ENCODE data around the gene MAZ. TPM values are rescaled to one million over a fixed set of nuclear protein-coding genes. Genes with fewer than 3 reads are reported as not detected.
A peak's percentile ranks its signal among the peaks of the same experiment; 100 is the strongest.

Gene MAZ
- total RNA-seq, 1 experiment from 2014 or later: 84.6 TPM

- DNase-seq (ENCODE audit: low spot score): no peak
These were observed 3.7 kb downstream of the MAZ start for GRCh38 chr16:29809850-29810698.

DNA sequence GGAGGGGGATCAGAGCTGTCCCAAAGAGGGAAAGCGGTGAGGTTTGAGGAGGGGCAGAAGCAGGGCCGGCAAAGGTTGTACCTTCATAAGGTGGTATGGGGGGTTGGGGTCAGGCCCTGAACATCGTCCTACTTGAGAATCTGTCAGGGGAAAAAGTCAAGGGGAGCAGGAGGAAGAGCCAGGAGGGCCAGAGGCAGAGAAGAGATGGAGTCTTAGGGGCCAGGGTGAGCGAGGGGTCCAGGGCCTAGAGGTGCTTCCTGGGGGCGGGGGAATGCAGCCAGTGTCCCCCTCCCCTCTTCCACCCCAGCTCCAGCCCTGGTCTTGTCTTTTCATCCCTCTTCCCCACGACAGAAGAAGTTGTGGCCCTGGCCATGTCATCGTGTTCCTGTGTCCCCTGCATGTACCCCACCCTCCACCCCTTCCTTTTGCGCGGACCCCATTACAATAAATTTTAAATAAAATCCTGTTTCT is 4.4 kb downstream of the MAZ start:
- no peak for DNase-seq (ENCODE audit: low spot score)

DNA sequence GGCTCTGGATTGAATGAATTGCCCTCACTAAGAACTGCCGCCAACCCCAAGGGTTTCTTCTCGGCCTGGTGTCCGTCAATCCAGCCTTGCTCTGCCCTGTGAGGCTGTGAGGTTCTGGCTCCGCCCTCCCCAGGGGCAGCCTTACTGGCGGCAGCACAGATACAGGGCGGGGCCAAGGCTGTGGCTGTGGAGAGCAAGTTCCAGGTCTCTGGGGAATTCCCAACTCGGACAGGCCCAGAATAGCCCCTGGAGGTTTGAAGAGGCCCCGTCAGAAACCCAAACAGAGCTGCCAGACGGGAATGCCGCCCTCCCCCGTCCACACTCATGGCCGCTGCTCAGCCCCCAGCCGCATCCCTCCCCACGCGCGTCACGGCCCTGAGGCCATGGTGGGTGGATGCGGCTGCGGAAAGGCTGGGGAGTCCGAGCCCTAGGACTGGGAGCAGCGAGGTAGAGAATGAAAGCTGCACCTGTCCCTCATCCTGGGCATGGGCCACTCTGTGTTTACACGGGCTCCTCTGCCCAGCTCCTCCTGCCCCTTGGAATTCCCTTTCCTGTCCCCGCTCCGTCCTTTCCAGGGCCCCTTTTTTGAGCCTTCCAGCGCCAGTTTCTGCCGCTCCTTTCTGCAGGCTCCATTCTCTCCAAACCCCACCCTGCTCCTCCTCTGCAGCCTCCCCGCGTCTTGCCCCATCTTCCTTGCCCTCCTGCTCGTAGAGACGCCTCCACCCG is 5.0 kb downstream of the MAZ start:
- peak; percentile 98 for DNase-seq (ENCODE audit: low spot score)

- DNase-seq (ENCODE audit: low spot score): peak; percentile 39
These were observed 5.8 kb downstream of the MAZ start, which contains the start of gene PRRT2 for GRCh38 chr16:29811896-29812665. Gene PRRT2, plus strand, starts transcription at chr16:29812193. Its CDS starts 862 bp downstream, at chr16:29813055.

- DNase-seq (ENCODE audit: low spot score): no peak
These were observed 6.7 kb downstream of the MAZ start for GRCh38 chr16:29812754-29813643.

GRCh38 chr16:29813644-29814562 is 7.6 kb downstream of the MAZ start:
- DNase-seq (ENCODE audit: low spot score): no peak

GRCh38 chr16:29814592-29814991 is 8.3 kb downstream of the MAZ start:
- DNase-seq (ENCODE audit: low spot score): no peak

- no peak for DNase-seq (ENCODE audit: low spot score)
These were observed 8.8 kb downstream of the MAZ start for GRCh38 chr16:29815032-29815721.

DNA sequence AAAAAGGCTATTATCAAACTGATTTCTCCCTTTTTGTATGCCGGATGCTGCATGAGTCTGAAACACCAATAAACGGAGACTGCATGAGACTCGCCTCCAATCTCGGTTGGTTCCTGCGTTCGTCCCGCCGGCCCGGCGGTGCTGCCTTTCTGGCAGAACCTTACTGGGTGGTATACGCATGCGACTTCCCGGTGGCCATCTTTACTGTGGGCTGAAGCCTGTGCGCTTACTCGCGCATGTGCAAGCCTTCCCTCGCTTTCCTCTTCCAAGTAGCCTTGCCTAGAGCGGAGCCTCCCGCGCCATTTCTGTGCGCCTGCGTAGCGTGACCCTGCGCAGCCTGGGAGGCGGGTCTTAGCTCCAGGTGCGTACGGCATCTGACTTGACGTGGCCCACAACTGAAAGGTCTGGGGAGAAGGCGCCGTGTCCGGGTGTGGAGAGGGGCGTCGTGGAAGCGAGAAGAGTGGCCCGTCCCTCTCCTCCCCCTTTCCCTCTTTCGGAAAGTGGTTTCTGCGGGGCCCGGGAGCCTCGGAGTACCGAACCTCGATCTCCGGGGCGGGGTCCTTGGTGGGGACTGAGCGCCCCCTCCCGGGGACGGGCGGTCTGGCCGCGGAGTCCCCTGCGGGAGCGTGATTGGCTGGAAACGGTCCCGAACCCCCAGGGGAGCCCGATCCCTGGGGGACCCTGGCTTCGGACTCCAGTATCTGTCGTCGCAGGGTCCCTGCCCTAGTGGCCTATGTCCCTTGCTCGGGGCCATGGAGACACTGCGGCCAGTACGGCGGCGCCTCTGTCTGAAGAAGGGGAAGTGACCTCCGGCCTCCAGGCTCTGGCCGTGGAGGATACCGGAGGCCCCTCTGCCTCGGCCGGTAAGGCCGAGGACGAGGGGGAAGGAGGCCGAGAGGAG is 9.7 kb downstream of the MAZ start, which contains the start of gene PAGR1:
TSS of gene PAGR1 (plus strand) at position 360 of the 901 bp plus-strand sequence. CDS start at position 734, 374 bp downstream.
- DNase-seq (ENCODE audit: low spot score): peak; percentile 99

DNA sequence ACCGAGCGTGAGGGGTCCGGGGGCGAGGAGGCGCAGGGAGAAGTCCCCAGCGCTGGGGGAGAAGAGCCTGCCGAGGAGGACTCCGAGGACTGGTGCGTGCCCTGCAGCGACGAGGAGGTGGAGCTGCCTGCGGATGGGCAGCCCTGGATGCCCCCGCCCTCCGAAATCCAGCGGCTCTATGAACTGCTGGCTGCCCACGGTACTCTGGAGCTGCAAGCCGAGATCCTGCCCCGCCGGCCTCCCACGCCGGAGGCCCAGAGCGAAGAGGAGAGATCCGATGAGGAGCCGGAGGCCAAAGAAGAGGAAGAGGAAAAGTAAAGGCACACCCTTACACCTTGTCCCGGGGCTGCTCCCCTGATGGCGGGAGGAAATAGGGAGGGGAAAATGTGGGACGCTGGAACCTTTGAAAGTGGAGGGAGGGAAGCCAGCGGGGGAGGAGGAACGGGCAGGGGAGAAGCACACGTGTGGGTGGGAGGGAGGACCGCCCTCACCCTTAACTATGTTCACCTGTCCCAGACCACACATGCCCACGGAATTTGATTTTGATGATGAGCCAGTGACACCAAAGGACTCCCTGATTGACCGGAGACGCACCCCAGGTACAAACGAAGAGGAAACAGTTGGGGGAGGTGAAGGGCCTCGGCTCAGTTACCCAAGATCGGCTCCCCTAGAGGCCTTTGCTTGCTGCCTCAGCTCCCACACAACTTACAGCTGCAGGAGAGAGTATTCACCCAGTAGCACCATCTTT is 10.5 kb downstream of the MAZ start:
- DNase-seq (ENCODE audit: low spot score): peak; percentile 51

- DNase-seq (ENCODE audit: low spot score): no peak
These were observed 11.8 kb downstream of the MAZ start for GRCh38 chr16:29818082-29818481.

DNA sequence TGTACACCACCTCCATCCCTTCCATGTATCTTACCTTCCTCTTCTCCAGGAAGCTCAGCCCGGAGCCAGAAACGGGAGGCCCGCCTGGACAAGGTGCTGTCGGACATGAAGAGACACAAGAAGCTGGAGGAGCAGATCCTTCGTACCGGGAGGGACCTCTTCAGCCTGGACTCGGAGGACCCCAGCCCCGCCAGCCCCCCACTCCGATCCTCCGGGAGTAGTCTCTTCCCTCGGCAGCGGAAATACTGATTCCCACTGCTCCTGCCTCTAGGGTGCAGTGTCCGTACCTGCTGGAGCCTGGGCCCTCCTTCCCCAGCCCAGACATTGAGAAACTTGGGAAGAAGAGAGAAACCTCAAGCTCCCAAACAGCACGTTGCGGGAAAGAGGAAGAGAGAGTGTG is 13.2 kb downstream of the MAZ start:
- no peak for DNase-seq (ENCODE audit: low spot score)

DNA sequence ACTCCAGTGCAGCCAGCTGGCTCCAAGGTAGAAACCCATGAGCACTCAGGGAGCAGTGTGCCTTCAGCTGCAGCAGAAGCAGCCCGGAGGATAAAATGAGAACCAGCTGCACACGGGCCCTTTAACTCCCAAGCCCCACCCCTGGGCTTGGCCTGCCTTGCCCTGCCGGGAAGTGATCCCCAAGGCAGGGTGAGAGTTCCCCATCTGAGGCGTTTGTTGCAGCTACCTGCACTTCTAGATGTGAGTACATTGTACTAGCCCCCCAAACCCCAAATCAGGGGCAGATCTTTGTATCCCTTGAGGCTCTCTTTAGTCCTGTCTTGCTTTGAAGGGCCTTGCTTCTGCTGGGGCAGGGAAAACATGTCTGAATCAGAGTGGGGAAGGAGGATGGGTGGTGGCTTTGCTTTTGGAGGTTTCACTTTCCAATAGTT is 14.0 kb downstream of the MAZ start, which contains the start of gene MVP:
TSS of gene MVP (plus strand) at position 192 of the 431 bp plus-strand sequence. CDS start 10,088 bp downstream, outside the sequence.
- peak; percentile 48 for DNase-seq (ENCODE audit: low spot score)

DNA sequence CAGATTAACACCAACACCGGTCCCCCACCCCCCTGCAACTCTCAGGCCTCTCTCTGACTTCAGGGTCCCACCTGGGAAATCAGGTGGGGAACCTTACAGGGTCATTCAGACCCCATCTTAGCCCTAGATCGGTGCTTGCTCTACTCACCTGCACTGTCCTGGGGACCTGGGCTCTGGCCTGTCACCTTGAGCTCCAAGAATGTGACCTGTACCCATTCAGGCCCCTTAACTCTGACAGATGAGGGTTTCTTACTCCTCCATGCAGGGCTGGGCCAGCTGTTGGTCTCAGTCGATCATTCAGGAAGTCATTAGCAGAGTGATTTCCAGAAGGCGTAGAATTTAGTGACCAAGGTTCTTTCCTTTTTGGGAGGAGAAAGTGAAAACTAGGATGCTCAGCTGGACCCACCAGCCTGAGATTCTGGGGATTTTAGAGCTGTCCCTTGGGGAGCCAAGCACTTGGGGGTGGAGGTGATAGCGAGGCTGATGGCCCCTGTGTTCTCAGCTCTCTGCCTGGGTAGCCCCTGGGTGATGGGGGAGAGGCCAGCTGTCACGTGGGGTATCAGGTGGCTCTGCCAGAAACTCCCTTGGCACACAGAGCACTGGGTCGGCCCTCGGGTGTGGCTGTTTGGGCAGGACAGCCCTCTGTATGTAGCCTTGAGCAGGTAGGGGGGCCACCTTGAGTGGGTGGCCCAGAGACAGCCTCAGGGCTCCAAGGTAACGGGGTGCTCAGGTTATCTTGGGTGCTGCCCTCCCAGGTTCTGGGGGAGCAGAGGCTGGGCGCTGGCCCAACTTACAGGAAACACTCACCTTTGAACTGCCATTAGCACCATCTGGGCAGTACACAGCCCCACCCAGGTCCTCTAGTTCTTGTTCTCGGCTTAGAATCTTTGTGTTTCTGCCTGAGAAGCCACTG is 14.7 kb downstream of the MAZ start:
- peak; percentile 56 for DNase-seq (ENCODE audit: low spot score)

GRCh38 chr16:29821643-29822115 is 15.3 kb downstream of the MAZ start:
- peak; percentile 57 for DNase-seq (ENCODE audit: low spot score)

Data from H4 (cell line).